ENCODE measurements around the gene BOK.

The BOK gene

DNA sequence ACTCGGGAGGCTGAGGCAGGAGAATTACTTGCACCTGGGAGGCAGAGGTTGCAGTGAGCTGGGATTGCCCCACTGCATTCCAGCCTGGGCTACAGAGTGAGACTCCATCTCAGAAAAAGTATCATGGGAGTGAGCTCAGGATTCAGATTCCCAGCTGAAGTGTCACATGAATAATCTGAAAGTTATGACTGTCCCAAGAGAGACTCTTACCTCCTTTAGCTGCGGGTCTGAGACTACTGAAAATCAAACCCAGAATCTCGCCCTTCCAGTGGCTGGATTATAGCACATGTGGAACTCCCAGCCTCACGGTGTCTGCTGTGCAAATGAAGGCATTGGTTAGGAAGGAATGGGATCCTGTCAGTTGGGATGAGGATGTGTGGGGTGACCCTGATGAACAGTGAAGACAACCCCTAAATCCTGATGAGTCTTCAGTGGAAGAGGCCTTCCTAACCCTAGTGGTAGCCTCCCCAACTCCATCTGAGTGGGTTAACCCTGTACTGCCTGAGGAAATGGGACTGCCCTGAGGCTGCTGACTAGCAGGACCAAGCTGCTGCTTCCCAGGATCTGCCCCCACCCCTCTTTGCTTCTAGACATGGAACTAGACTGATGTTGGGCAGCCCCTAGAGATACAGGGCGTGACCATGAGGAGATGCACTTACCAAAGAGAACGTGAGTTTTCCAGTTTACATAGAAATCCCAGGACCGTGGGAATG is 16.5 kb downstream of the BOK start:
- in situ Hi-C loops (cut with MboI; ENCODE audit: low pct_unique_long_range_greater_than_20kb, low sequenced_read_pairs, unreplicated experiment): no loop called here
- TF ChIP-seq, protein P1, sequence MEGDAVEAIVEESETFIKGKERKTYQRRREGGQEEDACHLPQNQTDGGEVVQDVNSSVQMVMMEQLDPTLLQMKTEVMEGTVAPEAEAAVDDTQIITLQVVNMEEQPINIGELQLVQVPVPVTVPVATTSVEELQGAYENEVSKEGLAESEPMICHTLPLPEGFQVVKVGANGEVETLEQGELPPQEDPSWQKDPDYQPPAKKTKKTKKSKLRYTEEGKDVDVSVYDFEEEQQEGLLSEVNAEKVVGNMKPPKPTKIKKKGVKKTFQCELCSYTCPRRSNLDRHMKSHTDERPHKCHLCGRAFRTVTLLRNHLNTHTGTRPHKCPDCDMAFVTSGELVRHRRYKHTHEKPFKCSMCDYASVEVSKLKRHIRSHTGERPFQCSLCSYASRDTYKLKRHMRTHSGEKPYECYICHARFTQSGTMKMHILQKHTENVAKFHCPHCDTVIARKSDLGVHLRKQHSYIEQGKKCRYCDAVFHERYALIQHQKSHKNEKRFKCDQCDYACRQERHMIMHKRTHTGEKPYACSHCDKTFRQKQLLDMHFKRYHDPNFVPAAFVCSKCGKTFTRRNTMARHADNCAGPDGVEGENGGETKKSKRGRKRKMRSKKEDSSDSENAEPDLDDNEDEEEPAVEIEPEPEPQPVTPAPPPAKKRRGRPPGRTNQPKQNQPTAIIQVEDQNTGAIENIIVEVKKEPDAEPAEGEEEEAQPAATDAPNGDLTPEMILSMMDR (IDR thresholded peaks at IDR 0.05; ENCODE audit: extremely low read depth, insufficient read depth, missing control alignments): no peak
- DNase-seq (ENCODE audit: low spot score): no peak

DNA sequence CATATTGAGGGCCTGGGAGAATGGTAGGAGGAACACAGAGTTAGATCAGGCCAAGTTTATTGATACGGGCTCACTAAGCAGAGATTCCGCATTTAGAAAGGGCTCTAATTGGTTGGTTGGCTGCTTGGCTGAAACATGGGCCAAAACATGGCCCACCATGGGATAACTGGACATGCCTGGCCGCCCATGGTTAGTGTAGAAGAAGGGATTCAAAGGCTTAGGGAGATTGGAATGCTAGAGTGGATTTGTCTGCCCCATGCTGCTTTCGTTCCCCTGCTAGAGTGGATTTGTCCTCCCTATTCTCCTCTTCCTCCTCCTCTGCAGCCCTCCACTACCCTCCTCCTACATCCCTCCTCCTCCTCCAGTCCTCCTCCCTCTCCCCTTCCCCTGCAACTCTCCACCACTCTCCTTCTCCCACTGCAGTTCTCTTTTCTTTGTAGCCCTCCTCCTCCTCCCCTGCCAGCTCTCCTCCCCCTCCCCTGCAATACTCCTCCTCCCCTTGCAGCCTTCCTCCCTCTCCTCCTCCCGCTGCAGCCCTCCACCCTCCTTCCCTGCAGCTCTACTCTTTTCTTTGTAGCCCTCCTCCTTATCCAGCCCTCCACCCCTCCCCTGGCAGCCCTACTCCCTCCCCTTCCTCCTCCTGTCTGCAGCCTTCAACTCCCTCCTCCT is 17.2 kb downstream of the BOK start:
- DNase-seq (ENCODE audit: low spot score): no peak
- in situ Hi-C loops (cut with MboI; ENCODE audit: low pct_unique_long_range_greater_than_20kb, low sequenced_read_pairs, unreplicated experiment): no loop called here
- TF ChIP-seq, protein P1 (IDR thresholded peaks at IDR 0.05; ENCODE audit: extremely low read depth, insufficient read depth, missing control alignments): no peak

DNA sequence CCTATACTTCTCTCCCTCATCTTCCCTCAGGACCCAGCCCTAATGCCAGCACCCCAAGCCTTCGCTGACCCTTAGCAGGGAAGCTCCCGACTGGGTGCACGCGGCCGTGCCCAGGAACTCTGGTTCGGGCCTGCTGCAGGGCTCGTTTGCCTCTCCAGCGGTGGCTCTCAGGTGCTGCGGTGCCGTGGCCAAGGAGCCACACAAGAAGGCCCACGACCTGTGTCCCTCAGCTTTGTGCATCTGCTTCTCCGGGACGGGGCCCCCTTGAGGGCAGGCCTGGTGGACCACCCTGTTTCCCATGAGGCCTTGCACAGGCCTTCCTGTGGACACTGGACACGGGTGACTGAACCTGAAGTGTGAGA is 17.7 kb downstream of the BOK start:
- TF ChIP-seq, protein P1 (IDR thresholded peaks at IDR 0.05; ENCODE audit: extremely low read depth, insufficient read depth, missing control alignments): no peak
- DNase-seq (ENCODE audit: low spot score): no peak
- in situ Hi-C loops (cut with MboI; ENCODE audit: low pct_unique_long_range_greater_than_20kb, low sequenced_read_pairs, unreplicated experiment): no loop called here

DNA sequence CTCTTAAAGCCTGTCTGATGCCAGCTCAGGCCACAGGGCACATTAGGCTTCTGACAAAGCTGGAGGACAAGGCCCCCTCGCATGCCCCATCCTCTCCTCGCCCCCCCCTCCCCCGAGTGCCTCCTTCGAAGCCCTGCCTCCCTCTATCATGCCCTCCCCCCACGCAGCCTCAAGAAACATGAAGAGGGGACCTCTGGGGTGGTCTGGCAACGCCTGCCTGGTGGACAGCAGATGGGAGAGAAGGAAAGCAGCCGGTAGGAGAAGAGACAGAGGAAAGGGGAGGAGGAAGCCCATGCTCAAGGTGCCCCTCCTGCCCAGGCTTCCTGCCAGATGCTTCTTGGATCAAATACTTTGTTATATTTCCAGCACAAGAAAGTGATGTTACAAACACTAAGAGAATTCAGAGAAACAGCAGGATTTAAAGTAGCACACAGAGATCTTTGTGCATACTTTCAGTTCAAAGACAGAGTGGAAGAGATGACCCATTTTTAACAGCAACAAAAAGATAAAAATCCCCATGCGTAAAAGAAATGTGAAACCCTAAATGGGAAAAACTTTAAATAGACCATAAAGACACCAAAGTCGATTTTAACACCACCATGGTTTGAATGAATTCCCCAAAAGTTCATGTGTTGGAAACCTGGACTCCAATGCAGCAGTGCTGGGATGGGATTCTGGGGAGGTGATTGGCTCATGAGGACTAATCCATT is 19.0 kb downstream of the BOK start:
- TF ChIP-seq, protein P1 (IDR thresholded peaks at IDR 0.05; ENCODE audit: extremely low read depth, insufficient read depth, missing control alignments): no peak
- in situ Hi-C loops (cut with MboI; ENCODE audit: low pct_unique_long_range_greater_than_20kb, low sequenced_read_pairs, unreplicated experiment): no loop called here
- no peak for DNase-seq (ENCODE audit: low spot score)

DNA sequence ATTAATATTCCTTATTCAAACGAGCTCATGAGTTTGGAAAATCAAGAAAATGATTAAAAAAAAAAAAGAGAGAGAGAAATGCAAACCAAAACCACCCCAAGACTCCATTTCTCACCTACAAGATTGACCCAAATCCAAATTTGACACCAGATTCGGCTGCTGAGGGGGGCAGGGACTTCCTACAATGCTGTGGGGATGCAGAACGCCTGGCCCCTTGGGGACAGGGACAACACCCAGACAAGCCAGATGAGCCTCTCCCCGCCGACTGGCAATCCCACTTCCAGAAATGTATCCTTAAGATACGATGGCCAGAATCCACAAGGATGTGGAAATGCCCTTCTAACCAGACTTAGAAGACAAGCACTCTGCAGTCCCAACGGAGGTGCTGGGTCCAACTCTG is 20.7 kb downstream of the BOK start:
- no peak for DNase-seq (ENCODE audit: low spot score)
- in situ Hi-C loops (cut with MboI; ENCODE audit: low pct_unique_long_range_greater_than_20kb, low sequenced_read_pairs, unreplicated experiment): no loop called here
- TF ChIP-seq, protein P1 (IDR thresholded peaks at IDR 0.05; ENCODE audit: extremely low read depth, insufficient read depth, missing control alignments): no peak

DNA sequence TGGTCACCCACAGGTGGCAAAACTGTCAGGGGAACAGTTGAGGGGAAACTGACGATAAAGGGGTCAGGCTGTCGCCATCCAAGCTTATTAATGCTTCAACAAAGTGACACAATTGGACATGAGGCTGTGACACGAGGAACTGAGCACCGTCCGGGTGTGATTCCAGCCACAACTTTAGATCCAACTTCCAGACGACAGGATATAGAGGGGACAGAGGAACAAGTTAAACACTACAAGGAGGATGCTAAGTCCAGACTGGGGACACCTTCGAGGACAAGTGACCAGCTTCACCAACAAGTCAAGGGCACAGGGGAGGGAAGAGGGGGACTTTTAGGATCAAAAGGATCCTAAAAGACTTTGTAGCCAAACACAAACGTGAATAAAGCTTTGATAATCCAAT is 23.8 kb downstream of the BOK start:
- DNase-seq (ENCODE audit: low spot score): no peak
- in situ Hi-C loops (cut with MboI; ENCODE audit: low pct_unique_long_range_greater_than_20kb, low sequenced_read_pairs, unreplicated experiment): no loop called here
- TF ChIP-seq, protein P1 (IDR thresholded peaks at IDR 0.05; ENCODE audit: extremely low read depth, insufficient read depth, missing control alignments): no peak

Measured in GM13977 (cell line).